ENCODE measurements around the gene MXD1.

Gene MXD1

DNA sequence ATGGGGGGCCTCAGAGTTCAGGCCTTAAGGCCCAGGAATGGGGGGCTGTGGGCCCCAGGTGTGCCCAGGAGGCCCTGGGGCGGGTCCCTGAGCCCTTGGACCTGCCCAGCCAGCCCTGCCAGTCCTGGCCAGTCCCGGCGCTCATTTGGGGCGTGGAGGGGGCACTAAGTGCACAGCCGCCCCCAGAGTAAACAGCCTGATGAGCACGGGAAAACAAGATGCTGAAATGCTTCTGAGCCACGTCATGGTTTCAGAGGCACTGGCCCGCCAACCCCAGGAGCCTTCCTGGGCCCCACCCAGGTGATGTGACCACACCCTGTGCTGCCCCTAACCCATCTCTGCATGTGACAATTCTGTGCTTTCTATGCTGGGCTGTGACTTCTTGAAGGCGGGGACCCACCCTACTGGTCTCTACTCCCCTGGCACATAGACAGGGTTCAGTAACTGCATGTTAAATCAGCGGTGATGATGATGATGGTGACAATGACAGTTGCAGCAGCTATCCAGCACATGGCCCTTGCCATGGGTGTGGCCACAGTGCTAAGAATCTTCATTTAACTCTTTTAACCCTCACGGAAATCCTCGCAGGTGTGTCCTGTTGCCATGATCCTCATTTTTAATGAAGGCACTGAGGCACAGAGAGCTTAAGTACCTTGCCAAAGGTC is 74.7 kb downstream of the MXD1 start:
- H3K4me1 ChIP-seq, result no peaks in the 10 kb centered on the region
- no peaks in the 10 kb centered on the region for H3K9me3 ChIP-seq
- intact Hi-C loops (cut with DNase I; ENCODE audit: low total_unique reads), result no loop called here
- H3K27ac ChIP-seq, result no peak overlapping the region
- peaks cover 4 to 17% (median 10%) of the 10 kb centered on the region in 3 donors for H3K36me3 ChIP-seq
- no peak overlapping the region for H3K4me3 ChIP-seq
- peak in 1 of 2 donors; percentile 40 for DNase-seq
- TF ChIP-seq, protein P1, sequence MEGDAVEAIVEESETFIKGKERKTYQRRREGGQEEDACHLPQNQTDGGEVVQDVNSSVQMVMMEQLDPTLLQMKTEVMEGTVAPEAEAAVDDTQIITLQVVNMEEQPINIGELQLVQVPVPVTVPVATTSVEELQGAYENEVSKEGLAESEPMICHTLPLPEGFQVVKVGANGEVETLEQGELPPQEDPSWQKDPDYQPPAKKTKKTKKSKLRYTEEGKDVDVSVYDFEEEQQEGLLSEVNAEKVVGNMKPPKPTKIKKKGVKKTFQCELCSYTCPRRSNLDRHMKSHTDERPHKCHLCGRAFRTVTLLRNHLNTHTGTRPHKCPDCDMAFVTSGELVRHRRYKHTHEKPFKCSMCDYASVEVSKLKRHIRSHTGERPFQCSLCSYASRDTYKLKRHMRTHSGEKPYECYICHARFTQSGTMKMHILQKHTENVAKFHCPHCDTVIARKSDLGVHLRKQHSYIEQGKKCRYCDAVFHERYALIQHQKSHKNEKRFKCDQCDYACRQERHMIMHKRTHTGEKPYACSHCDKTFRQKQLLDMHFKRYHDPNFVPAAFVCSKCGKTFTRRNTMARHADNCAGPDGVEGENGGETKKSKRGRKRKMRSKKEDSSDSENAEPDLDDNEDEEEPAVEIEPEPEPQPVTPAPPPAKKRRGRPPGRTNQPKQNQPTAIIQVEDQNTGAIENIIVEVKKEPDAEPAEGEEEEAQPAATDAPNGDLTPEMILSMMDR (IDR thresholded peaks at IDR 0.05), result no peak
- no peaks in the 10 kb centered on the region for H3K27me3 ChIP-seq

Measured in tibial artery (tissue), 4 donors.